OCI-LY7 (cell line): ENCODE data around the gene TEKT4.

ENCODE experiments used
- EZH2phosphoT487 ChIP-seq: fragments of 200-600 bp; sonication (generic); IDR thresholded peaks from 2 replicates; pipeline ENCODE4 v1.6.1; 2018; ENCODE audit warnings: low read depth, borderline replicate concordance, mild to moderate bottlenecking, mixed run types, antibody characterized with exemption, low read length, moderate library complexity, mixed read lengths
- TF ChIP-seq, protein P1 (sequence below): fragments of 200-600 bp; sonication (generic); conservative IDR thresholded peaks from 2 replicates; pipeline ENCODE4 v1.5.1; 2014; ENCODE audit warnings: mild to moderate bottlenecking, antibody characterized with exemption, low read length, moderate library complexity, mixed read lengths

DNA sequence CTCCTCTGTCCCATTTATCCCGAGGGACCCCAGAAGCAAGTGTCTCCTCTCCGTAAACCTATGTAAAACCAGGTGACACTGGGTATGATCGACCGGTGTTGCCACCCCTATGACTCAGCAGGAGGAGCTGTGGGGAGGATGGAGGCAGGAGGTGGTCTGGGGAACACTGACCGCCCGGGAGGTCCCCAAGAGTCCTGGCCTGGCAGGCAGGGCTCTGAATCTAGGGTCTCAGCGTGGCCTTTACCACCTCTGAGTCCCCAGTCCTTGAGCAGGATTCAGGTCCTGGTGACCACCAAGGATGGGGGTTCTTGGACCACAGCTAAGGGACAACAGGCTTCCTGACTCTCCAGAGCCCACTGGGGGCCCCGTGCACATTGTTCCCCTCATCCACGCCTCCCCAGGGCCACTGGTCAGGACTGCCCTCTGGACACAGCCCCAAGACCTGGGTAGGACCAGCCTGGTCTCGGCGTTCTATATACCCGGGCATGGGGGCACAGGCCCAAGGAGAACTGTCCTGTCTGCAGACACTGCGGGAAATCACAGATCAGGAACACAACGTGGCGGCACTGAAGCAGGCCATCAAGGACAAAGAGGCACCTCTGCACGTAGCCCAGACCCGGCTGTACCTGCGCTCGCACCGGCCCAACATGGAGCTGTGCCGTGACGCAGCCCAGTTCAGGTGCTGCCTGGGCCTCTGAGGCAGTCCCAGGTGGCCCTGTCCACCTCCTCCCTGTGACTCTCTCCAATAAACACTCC is 4.0 kb downstream of the TEKT4 start:
- TF ChIP-seq EZH2phosphoT487, result no peak
- TF ChIP-seq, protein P1, sequence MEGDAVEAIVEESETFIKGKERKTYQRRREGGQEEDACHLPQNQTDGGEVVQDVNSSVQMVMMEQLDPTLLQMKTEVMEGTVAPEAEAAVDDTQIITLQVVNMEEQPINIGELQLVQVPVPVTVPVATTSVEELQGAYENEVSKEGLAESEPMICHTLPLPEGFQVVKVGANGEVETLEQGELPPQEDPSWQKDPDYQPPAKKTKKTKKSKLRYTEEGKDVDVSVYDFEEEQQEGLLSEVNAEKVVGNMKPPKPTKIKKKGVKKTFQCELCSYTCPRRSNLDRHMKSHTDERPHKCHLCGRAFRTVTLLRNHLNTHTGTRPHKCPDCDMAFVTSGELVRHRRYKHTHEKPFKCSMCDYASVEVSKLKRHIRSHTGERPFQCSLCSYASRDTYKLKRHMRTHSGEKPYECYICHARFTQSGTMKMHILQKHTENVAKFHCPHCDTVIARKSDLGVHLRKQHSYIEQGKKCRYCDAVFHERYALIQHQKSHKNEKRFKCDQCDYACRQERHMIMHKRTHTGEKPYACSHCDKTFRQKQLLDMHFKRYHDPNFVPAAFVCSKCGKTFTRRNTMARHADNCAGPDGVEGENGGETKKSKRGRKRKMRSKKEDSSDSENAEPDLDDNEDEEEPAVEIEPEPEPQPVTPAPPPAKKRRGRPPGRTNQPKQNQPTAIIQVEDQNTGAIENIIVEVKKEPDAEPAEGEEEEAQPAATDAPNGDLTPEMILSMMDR, result no peak
